Upper lobe of right lung (tissue), 1 donor: Measurements from ENCODE around the gene B4GALT2. TPM values are rescaled to one million over a fixed set of nuclear protein-coding genes. Genes with fewer than 3 reads are reported as not detected.

Experiments used
- ATAC-seq: fragments of 200-7000 bp; cut with Tn5 transposase; one replicate; pipeline ENCODE4 v1.9.1; 2020; ENCODE audit warnings: mild to moderate bottlenecking, moderate library complexity
- DNase-seq: peaks from one replicate; pipeline ENCODE4 v3.0.0-alpha.2; 2020
- H3K27ac ChIP-seq: fragments of 200-600 bp; one replicate; pipeline ENCODE4 v1.8.0; 2022
- H3K27me3 ChIP-seq: fragments of 200-600 bp; one replicate; pipeline ENCODE4 v1.8.0; 2022; ENCODE audit warnings: mild to moderate bottlenecking
- H3K36me3 ChIP-seq: fragments of 200-600 bp; one replicate; pipeline ENCODE4 v1.8.0; 2022
- H3K4me1 ChIP-seq: fragments of 200-600 bp; one replicate; pipeline ENCODE4 v1.8.0; 2022
- H3K4me3 ChIP-seq: fragments of 200-600 bp; one replicate; pipeline ENCODE4 v1.8.0; 2022; ENCODE audit warnings: mild to moderate bottlenecking
- H3K9me3 ChIP-seq: fragments of 200-600 bp; one replicate; pipeline ENCODE4 v1.8.0; 2022
- intact Hi-C: fragments of 100-400 bp; cut with DNase I; formaldehyde crosslinking; loops from one replicate; pipeline ENCODE4 v1.11.0; 2022
- total RNA-seq: library from RNA; stranded (reverse); fragmentation: NEBNext Ultra II Directional; extraction: Animal tissue kit (Norgen Biotek cat#: 25700); gene quantifications from one replicate; pipeline ENCODE4 v1.2.1, GENCODE V29; 2021
- TF ChIP-seq, protein P1 (sequence below): fragments of 200-600 bp; IDR thresholded peaks from one replicate; pipeline ENCODE4 v1.8.0; 2022; ENCODE audit warnings: antibody characterized with exemption
- donor health status: DM: no; HTN: yes; CAD: no; lungs with severe emphysema.

The B4GALT2 gene
- total RNA-seq, 1 donor from 2014 or later, result 23.8 TPM

DNA sequence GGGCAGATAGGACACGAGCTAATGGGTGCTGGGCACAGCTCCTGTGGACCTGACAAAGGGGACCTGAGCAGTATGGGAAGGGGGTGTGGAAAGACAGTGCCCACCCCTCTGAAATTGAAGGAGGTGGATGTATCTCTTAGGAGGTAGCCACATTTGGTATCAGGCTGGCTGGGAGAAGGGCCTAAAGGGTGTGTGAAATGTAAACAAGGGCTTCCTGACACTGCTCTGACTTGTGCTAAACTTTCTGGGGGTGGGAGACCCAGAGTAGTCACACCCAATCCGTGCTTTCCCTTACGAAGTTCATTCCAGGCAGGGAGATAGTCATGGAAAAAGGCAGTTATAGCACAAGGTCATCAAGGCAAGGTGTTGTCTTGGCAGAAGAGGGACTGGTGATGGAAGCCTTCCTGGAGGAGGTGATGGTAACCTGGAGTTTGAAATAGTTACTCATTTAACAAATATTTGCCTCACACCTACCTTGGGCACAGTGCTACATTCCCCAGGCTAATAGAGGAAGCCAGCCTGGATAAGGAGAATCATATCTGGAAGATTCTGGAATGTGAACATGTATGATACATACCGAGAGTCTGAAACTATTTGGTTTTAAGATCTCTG is 7.1 kb downstream of the B4GALT2 start:
- intact Hi-C loops, result no loop called here
- DNase-seq, result no peak
- Histone ChIP-seq H3K4me1 (peaks cover 7% of the 10 kb centered on the region), H3K27me3 (no peaks in the 10 kb centered on the region), H3K27ac (no peak overlapping the region), H3K9me3 (no peaks in the 10 kb centered on the region), H3K36me3 (no peaks in the 10 kb centered on the region), H3K4me3 (no peak overlapping the region)
- TF ChIP-seq, protein P1, sequence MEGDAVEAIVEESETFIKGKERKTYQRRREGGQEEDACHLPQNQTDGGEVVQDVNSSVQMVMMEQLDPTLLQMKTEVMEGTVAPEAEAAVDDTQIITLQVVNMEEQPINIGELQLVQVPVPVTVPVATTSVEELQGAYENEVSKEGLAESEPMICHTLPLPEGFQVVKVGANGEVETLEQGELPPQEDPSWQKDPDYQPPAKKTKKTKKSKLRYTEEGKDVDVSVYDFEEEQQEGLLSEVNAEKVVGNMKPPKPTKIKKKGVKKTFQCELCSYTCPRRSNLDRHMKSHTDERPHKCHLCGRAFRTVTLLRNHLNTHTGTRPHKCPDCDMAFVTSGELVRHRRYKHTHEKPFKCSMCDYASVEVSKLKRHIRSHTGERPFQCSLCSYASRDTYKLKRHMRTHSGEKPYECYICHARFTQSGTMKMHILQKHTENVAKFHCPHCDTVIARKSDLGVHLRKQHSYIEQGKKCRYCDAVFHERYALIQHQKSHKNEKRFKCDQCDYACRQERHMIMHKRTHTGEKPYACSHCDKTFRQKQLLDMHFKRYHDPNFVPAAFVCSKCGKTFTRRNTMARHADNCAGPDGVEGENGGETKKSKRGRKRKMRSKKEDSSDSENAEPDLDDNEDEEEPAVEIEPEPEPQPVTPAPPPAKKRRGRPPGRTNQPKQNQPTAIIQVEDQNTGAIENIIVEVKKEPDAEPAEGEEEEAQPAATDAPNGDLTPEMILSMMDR, result no peak
- no peak for ATAC-seq

DNA sequence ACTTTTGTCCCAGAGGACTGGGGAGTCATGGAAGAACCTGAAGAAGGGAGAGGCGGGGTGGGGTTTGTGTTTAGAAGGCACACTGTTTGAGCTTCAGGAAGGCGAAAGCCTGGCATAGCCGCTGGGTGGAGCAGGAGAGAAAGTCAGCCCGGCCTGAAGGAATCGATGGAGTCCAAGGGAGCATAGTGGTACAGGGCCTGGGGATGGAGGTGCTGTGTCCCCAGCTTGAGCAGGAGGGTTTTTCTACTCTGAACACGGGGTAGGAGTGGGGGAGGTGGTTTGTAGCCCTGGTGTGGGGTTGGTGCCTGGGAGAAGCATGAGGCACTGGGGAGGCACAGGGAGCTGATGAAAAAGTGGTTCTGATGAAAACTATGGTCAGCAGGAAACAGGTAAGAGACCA is 7.7 kb downstream of the B4GALT2 start:
- H3K9me3 ChIP-seq, result no peaks in the 10 kb centered on the region
- no peaks in the 10 kb centered on the region for H3K27me3 ChIP-seq
- H3K4me1 ChIP-seq, result peaks cover 7% of the 10 kb centered on the region
- intact Hi-C loops, result no loop called here
- DNase-seq, result no peak
- no peak overlapping the region for H3K4me3 ChIP-seq
- TF ChIP-seq, protein P1, result no peak
- no peaks in the 10 kb centered on the region for H3K36me3 ChIP-seq
- no peak overlapping the region for H3K27ac ChIP-seq
- ATAC-seq, result no peak

DNA sequence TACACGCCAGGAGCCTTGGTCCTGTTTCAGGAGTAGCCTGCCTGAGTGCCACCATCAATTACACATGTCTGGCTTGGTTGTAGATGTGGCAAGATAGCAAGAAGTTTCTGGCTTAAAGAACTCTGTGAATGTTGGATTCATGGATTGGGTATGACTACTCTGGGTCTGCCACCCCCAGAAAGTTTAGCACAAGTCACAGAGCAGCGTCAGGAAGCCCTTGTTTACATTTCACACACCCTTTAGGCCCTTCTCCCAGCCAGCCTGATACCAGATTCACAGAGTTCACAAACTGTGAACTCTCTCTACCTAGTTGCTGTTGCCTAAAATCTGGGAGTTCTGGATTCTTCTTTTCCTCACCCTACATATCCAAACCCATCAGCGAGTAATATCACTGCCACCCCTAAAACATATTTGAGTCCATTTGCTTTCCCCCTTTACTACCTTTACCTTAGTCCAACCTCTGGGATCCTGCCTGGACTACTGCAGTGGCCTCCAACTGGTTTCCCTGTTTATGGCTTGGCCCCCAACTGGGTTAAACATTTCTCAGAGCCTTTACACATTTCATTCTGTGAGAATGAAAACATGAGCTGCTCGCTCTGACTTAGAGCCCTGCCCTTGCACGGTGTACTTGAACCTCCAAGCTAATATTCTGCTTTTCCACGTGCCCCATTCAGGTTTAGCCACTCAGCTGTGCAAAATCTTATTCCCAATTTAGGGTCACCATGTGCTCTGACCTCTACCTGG is 8.3 kb downstream of the B4GALT2 start:
- Histone ChIP-seq H3K36me3 (no peaks in the 10 kb centered on the region), H3K27me3 (no peaks in the 10 kb centered on the region), H3K27ac (no peak overlapping the region), H3K9me3 (no peaks in the 10 kb centered on the region), H3K4me3 (no peak overlapping the region), H3K4me1 (peaks cover 10% of the 10 kb centered on the region)
- intact Hi-C loops, result no loop called here
- no peak for DNase-seq
- no peak for ATAC-seq
- TF ChIP-seq, protein P1, result no peak

DNA sequence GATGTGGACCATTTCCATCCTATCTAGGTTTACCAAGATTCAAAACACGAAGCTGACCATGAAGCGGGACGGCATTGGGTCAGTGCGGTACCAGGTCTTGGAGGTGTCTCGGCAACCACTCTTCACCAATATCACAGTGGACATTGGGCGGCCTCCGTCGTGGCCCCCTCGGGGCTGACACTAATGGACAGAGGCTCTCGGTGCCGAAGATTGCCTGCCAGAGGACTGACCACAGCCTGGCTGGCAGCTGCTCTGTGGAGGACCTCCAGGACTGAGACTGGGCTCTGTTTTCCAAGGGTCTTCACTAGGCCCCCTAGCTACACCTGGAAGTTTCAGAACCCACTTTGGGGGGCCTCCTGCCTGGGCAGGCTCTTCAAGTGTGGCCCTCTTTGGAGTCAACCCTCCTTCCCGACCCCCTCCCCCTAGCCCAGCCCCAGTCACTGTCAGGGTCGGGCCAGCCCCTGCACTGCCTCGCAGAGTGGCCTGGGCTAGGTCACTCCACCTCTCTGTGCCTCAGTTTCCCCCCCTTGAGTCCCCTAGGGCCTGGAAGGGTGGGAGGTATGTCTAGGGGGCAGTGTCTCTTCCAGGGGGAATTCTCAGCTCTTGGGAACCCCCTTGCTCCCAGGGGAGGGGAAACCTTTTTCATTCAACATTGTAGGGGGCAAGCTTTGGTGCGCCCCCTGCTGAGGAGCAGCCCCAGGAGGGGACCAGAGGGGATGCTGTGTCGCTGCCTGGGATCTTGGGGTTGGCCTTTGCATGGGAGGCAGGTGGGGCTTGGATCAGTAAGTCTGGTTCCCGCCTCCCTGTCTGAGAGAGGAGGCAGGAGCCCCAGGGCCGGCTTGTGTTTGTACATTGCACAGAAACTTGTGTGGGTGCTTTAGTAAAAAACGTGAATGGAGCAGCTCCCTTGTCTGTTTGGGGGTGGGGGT is 11.5 kb downstream of the B4GALT2 start:
- Histone ChIP-seq H3K4me1 (peaks cover 10% of the 10 kb centered on the region), H3K27ac (peak overlapping the region; percentile 85)
- intact Hi-C loops, result no loop called here

DNA sequence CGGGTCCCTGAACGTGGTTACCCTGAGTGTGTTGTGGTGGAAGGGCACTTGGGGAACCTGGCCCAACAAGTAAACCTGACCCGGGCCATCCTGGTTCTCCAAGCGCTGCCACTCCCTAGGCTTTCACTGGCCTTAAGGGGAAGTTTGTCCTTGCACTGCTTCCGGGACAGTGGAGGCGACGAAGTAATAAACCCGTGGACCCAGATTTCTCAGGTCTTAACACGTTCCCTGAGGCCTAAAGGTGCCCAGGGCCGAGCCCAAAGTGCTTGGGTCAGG is 12.1 kb downstream of the B4GALT2 start:
- Histone ChIP-seq H3K27ac (peak overlapping the region; percentile 85), H3K4me3 (peak overlapping the region; percentile 78), H3K4me1 (peaks cover 10% of the 10 kb centered on the region), H3K36me3 (no peaks in the 10 kb centered on the region), H3K27me3 (no peaks in the 10 kb centered on the region), H3K9me3 (no peaks in the 10 kb centered on the region)
- TF ChIP-seq, protein P1, result no peak
- no peak for ATAC-seq
- no peak for DNase-seq
- intact Hi-C loops, result no loop called here

More for the DNA sequence above, 11.5 kb downstream of the B4GALT2 start:
- TF ChIP-seq, protein P1, result peak; percentile 11
- Histone ChIP-seq H3K4me3 (peak overlapping the region; percentile 78), H3K27me3 (no peaks in the 10 kb centered on the region), H3K36me3 (no peaks in the 10 kb centered on the region), H3K9me3 (no peaks in the 10 kb centered on the region)
- ATAC-seq (no peak), DNase-seq (no peak)
